Liver (tissue), 9 donors: ENCODE measurements around the gene SMYD3. TPM values are rescaled to one million over a fixed set of nuclear protein-coding genes. Genes with fewer than 3 reads are reported as not detected.

Experiments
- DNase-seq: peaks from one replicate; pipeline ENCODE4 v3.0.0-alpha.2; 2017; ENCODE audit warnings: low spot score
- H3K27ac ChIP-seq, 2 donors: one replicate each; pipeline ENCODE4 v1.7.0; 2013; ENCODE audit warnings: inconsistent platforms in 2 of 2, low read length in 2 of 2, control low read depth in 1 of 2, low read depth in 1 of 2, mild to moderate bottlenecking in 1 of 2
- H3K27me3 ChIP-seq, 4 donors: one replicate each; pipeline versions ENCODE4 v1.6.1 to v1.7.0; 2013; ENCODE audit warnings: low read length in 3 of 4, inconsistent platforms in 1 of 4, mild to moderate bottlenecking in 1 of 4, moderate library complexity in 1 of 4; ENCODE audit not compliant: control insufficient read depth in 4 of 4, insufficient read depth in 4 of 4
- H3K36me3 ChIP-seq, 4 donors: one replicate each; pipeline versions ENCODE4 v1.6.1 to v1.7.0; 2013; ENCODE audit warnings: low read length in 3 of 4, mild to moderate bottlenecking in 3 of 4, low read depth in 1 of 4, moderate library complexity in 1 of 4; ENCODE audit not compliant: control insufficient read depth in 4 of 4, insufficient read depth in 3 of 4
- H3K4me1 ChIP-seq, 4 donors: one replicate each; pipeline versions ENCODE4 v1.6.1 to v1.7.0; 2013; ENCODE audit warnings: low read length in 3 of 4, mild to moderate bottlenecking in 3 of 4, moderate library complexity in 1 of 4; ENCODE audit not compliant: control insufficient read depth in 4 of 4, insufficient read depth in 4 of 4
- H3K4me3 ChIP-seq, 3 donors: one replicate each; pipeline versions ENCODE4 v1.6.1 to v1.7.0; 2013; ENCODE audit warnings: low read length in 3 of 3, control low read depth in 1 of 3, low read depth in 1 of 3, mild to moderate bottlenecking in 1 of 3
- H3K9ac ChIP-seq, 2 donors: one replicate each; pipeline ENCODE4 v1.7.0; 2013; ENCODE audit warnings: low read length in 2 of 2, mild to moderate bottlenecking in 2 of 2, moderate library complexity in 2 of 2, control low read depth in 1 of 2, low read depth in 1 of 2
- H3K9me3 ChIP-seq, 4 donors: one replicate each; pipeline versions ENCODE4 v1.6.1 to v1.7.0; 2013; ENCODE audit warnings: low read length in 3 of 4; ENCODE audit not compliant: control insufficient read depth in 4 of 4
- EGR1 ChIP-seq, 2 donors: IDR thresholded peaks; 2 replicates each; pipeline ENCODE4 v1.6.1; 2016 to 2018; ENCODE audit warnings: antibody characterized with exemption in 2 of 2, low read depth in 2 of 2
- FOXA1 ChIP-seq: IDR thresholded peaks from 2 replicates; pipeline ENCODE4 v1.6.1; 2016; ENCODE audit warnings: antibody characterized with exemption
- FOXA2 ChIP-seq: IDR thresholded peaks from 2 replicates; pipeline ENCODE4 v1.6.1; 2016; ENCODE audit warnings: antibody characterized with exemption
- GABPA ChIP-seq, 2 donors: IDR thresholded peaks in 1 of 2; conservative IDR thresholded peaks in 1 of 2; 2 replicates each; pipeline ENCODE4 v1.6.1; 2016; ENCODE audit warnings: antibody characterized with exemption in 2 of 2, mild to moderate bottlenecking in 1 of 2, moderate library complexity in 1 of 2
- HNF4A ChIP-seq, 2 donors: conservative IDR thresholded peaks; 2 replicates each; pipeline ENCODE4 v1.6.1; 2016; ENCODE audit warnings: antibody characterized with exemption in 2 of 2, mild to moderate bottlenecking in 2 of 2
- HNF4G ChIP-seq: IDR thresholded peaks from 2 replicates; pipeline ENCODE4 v1.6.1; 2016; ENCODE audit warnings: antibody characterized with exemption
- JUND ChIP-seq, 2 donors: IDR thresholded peaks; 2 replicates each; pipeline ENCODE4 v1.6.1; 2016; ENCODE audit warnings: antibody characterized with exemption in 2 of 2
- NR2F2 ChIP-seq: IDR thresholded peaks from 2 replicates; pipeline ENCODE4 v1.6.1; 2016; ENCODE audit warnings: antibody characterized with exemption
- RAD21 ChIP-seq, 2 donors: IDR thresholded peaks; 2 replicates each; pipeline ENCODE4 v1.6.1; 2016; ENCODE audit warnings: antibody characterized with exemption in 2 of 2, mild to moderate bottlenecking in 2 of 2
- RXRA ChIP-seq, 2 donors: IDR thresholded peaks; 2 replicates each; pipeline ENCODE4 v1.6.1; 2017 to 2018; ENCODE audit warnings: antibody characterized with exemption in 2 of 2, mild to moderate bottlenecking in 1 of 2
- SP1 ChIP-seq: IDR thresholded peaks from 2 replicates; pipeline ENCODE4 v1.6.1; 2018; ENCODE audit warnings: antibody characterized with exemption, mild to moderate bottlenecking
- TAF1 ChIP-seq: conservative IDR thresholded peaks from 2 replicates; pipeline ENCODE4 v1.6.1; 2016; ENCODE audit warnings: antibody characterized with exemption, mild to moderate bottlenecking
- YY1 ChIP-seq: IDR thresholded peaks from 2 replicates; pipeline ENCODE4 v1.6.1; 2016; ENCODE audit warnings: antibody characterized with exemption, mild to moderate bottlenecking
- WGBS: extraction: QIAGEN DNeasy Blood & Tissue Kit; methylation state at CpG from one replicate; pipeline ENCODE4 v1.1.7; 2013; 5-methylcytosine and 5-hydroxymethylcytosine counted together
- polyA plus RNA-seq, 2 donors: library from polyadenylated mRNA; stranded (reverse) in 1 of 2; unstranded in 1 of 2; fragments of 200-250 nt in 1 of 2; fragments of >200 nt in 1 of 2; fragmentation: Nextera tagmentation in 1 of 2; extraction: Ambion mirVana in 1 of 2; gene quantifications; one replicate each; pipeline versions ENCODE4 v1.2.1 to v1.2.3, GENCODE V29; 2013 to 2015
- total RNA-seq, 2 donors: library from RNA; depleted of rRNA; stranded (reverse); fragments of >200 nt; gene quantifications; one replicate each; pipeline ENCODE4 v1.2.3, GENCODE V29; 2014
- TF ChIP-seq, protein P1 (sequence below): fragments of 150-350 bp; IDR thresholded peaks from 2 replicates; pipeline ENCODE4 v1.5.1; 2017; ENCODE audit warnings: improper control_type of control experiment, low read depth, low read length; ENCODE audit not compliant: missing input control
- TF ChIP-seq, protein P2 (sequence below): IDR thresholded peaks from 2 replicates; pipeline ENCODE4 v1.6.1; 2016; ENCODE audit warnings: antibody characterized with exemption
- TF ChIP-seq, protein P3 (sequence below): IDR thresholded peaks from 2 replicates; pipeline ENCODE4 v1.6.1; 2016; ENCODE audit warnings: antibody characterized with exemption, mild to moderate bottlenecking
- TF ChIP-seq, protein P4 (sequence below): IDR thresholded peaks from 2 replicates; pipeline ENCODE4 v1.6.1; 2016; ENCODE audit warnings: antibody characterized with exemption
- TF ChIP-seq, protein P5 (sequence below): IDR thresholded peaks from 2 replicates; pipeline ENCODE4 v1.6.1; 2016; ENCODE audit warnings: antibody characterized with exemption
- donor health status: healthy.
- donor health status: healthy.
- donor health status: healthy.
- donor health status: healthy.
- donor health status: healthy.

The SMYD3 gene
- total and polyA plus RNA-seq, 4 donors = 3.1 to 9.1 (median 8.0) TPM

DNA sequence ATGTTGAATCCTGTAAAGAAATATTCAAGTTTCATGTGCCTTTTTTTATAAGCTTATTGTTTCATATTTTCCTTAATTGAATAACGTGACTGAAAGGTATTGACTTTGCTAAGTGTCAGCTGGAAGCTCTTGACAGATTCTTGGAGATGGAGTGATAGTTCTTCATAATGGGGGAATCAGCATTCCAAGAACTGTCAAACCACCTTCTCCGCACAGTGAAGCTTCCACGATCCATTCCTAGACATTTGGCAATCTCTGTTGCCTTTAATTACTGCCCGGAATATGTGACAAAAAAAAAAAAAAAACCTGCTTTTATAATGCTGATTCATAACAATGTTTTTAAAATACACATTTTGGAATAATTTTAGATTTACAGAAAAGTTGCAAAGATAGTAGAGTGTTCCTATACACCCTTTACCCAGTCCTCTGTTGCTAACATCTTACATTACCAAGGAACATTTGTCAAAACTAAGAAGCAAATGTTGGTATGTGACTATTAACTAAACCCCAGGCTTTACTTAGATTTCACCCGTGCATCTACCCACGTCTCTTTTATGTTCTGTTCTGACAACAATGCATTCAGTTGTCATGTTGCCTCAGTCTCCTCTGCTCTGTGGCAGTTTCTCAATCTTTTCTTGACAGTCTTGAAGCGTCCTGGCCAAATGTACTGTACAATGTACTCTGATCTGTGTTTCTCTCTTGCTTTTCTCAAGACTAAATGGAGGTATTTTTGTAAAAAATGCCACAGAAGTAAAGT is 674.1 kb downstream of the SMYD3 start:
- H3K36me3 ChIP-seq = no peaks in the 10 kb centered on the region
- TF ChIP-seq, protein P1, sequence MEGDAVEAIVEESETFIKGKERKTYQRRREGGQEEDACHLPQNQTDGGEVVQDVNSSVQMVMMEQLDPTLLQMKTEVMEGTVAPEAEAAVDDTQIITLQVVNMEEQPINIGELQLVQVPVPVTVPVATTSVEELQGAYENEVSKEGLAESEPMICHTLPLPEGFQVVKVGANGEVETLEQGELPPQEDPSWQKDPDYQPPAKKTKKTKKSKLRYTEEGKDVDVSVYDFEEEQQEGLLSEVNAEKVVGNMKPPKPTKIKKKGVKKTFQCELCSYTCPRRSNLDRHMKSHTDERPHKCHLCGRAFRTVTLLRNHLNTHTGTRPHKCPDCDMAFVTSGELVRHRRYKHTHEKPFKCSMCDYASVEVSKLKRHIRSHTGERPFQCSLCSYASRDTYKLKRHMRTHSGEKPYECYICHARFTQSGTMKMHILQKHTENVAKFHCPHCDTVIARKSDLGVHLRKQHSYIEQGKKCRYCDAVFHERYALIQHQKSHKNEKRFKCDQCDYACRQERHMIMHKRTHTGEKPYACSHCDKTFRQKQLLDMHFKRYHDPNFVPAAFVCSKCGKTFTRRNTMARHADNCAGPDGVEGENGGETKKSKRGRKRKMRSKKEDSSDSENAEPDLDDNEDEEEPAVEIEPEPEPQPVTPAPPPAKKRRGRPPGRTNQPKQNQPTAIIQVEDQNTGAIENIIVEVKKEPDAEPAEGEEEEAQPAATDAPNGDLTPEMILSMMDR = no peak
- no peak for TF ChIP-seq JUND (IDR thresholded peaks at IDR 0.05)
- TF ChIP-seq GABPA (IDR thresholded peaks at IDR 0.05 in 1 of 2, conservative IDR thresholded peaks at IDR 0.05 in 1 of 2) = no peak
- TF ChIP-seq SP1 = no peak
- no peak for TF ChIP-seq YY1
- TF ChIP-seq TAF1 = no peak
- no peak for TF ChIP-seq NR2F2
- no peak overlapping the region for H3K4me3 ChIP-seq
- H3K9me3 ChIP-seq = no peaks in the 10 kb centered on the region
- no peaks in the 10 kb centered on the region for H3K4me1 ChIP-seq
- no peak overlapping the region for H3K27ac ChIP-seq
- DNase-seq = no peak
- 96% methylated on average over 7 of the region's 7 CpGs for WGBS
- no peak overlapping the region for H3K9ac ChIP-seq
- H3K27me3 ChIP-seq = no peaks in the 10 kb centered on the region

DNA sequence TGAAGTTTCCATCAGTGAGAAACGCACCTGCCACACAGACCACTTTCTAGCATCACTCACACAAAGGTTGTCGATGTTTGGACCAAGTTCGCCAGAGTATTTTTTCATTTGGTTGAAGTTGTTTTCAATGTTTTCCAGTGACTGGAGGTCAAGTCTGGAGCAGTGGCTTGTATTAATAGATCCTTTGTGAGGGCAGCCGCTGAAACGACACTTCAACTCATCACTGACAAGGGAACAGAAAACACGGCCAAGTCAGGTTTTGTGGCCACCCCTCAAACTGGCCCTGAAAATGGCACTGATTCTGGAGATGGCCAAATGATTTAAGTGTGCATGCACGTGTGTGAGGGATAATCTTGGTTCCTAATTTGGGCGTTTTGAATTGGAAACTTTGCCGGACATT is 675.6 kb downstream of the SMYD3 start:
- TF ChIP-seq NR2F2 (no peak), TAF1 (no peak), YY1 (no peak), FOXA2 (no peak), SP1 (no peak), RAD21 (IDR thresholded peaks at IDR 0.05) (no peak), FOXA1 (no peak), GABPA (IDR thresholded peaks at IDR 0.05 in 1 of 2, conservative IDR thresholded peaks at IDR 0.05 in 1 of 2) (no peak), EGR1 (IDR thresholded peaks at IDR 0.05; ENCODE audit: low read depth in 2 of 2) (no peak), HNF4A (conservative IDR thresholded peaks at IDR 0.05) (no peak), HNF4G (no peak), JUND (IDR thresholded peaks at IDR 0.05) (no peak), RXRA (IDR thresholded peaks at IDR 0.05) (no peak)
- TF ChIP-seq, protein P2, sequence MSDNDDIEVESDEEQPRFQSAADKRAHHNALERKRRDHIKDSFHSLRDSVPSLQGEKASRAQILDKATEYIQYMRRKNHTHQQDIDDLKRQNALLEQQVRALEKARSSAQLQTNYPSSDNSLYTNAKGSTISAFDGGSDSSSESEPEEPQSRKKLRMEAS = no peak
- TF ChIP-seq, protein P3, sequence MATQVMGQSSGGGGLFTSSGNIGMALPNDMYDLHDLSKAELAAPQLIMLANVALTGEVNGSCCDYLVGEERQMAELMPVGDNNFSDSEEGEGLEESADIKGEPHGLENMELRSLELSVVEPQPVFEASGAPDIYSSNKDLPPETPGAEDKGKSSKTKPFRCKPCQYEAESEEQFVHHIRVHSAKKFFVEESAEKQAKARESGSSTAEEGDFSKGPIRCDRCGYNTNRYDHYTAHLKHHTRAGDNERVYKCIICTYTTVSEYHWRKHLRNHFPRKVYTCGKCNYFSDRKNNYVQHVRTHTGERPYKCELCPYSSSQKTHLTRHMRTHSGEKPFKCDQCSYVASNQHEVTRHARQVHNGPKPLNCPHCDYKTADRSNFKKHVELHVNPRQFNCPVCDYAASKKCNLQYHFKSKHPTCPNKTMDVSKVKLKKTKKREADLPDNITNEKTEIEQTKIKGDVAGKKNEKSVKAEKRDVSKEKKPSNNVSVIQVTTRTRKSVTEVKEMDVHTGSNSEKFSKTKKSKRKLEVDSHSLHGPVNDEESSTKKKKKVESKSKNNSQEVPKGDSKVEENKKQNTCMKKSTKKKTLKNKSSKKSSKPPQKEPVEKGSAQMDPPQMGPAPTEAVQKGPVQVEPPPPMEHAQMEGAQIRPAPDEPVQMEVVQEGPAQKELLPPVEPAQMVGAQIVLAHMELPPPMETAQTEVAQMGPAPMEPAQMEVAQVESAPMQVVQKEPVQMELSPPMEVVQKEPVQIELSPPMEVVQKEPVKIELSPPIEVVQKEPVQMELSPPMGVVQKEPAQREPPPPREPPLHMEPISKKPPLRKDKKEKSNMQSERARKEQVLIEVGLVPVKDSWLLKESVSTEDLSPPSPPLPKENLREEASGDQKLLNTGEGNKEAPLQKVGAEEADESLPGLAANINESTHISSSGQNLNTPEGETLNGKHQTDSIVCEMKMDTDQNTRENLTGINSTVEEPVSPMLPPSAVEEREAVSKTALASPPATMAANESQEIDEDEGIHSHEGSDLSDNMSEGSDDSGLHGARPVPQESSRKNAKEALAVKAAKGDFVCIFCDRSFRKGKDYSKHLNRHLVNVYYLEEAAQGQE = no peak
- TF ChIP-seq, protein P4, sequence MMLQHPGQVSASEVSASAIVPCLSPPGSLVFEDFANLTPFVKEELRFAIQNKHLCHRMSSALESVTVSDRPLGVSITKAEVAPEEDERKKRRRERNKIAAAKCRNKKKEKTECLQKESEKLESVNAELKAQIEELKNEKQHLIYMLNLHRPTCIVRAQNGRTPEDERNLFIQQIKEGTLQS = no peak
- TF ChIP-seq, protein P5, sequence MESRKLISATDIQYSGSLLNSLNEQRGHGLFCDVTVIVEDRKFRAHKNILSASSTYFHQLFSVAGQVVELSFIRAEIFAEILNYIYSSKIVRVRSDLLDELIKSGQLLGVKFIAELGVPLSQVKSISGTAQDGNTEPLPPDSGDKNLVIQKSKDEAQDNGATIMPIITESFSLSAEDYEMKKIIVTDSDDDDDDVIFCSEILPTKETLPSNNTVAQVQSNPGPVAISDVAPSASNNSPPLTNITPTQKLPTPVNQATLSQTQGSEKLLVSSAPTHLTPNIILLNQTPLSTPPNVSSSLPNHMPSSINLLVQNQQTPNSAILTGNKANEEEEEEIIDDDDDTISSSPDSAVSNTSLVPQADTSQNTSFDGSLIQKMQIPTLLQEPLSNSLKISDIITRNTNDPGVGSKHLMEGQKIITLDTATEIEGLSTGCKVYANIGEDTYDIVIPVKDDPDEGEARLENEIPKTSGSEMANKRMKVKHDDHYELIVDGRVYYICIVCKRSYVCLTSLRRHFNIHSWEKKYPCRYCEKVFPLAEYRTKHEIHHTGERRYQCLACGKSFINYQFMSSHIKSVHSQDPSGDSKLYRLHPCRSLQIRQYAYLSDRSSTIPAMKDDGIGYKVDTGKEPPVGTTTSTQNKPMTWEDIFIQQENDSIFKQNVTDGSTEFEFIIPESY = no peak
- 88% methylated on average over 9 of the region's 9 CpGs for WGBS
- no peak for DNase-seq
- Histone ChIP-seq H3K4me1 (no peaks in the 10 kb centered on the region), H3K4me3 (no peak overlapping the region), H3K36me3 (no peaks in the 10 kb centered on the region), H3K9ac (no peak overlapping the region), H3K27ac (no peak overlapping the region), H3K27me3 (no peaks in the 10 kb centered on the region), H3K9me3 (no peaks in the 10 kb centered on the region)
